22Rv1 (cell line): ENCODE data around the gene STAB1.

ENCODE experiments used
- CTCF ChIP-seq: fragments of 450-650 bp; IDR thresholded peaks from 2 replicates; pipeline ENCODE4 v1.5.1; 2017; ENCODE audit warnings: mild to moderate bottlenecking
- ZFX ChIP-seq: fragments of 450-650 bp; IDR thresholded peaks from 2 replicates; pipeline ENCODE4 v1.6.1; 2017; ENCODE audit warnings: antibody characterized with exemption, borderline replicate concordance

- no peak; the same call in 1 of the 2 replicates for TF ChIP-seq CTCF
- no peak for TF ChIP-seq ZFX
Measured at GRCh38 chr3:52536369-52537164, 41.4 kb downstream of the STAB1 start, which contains the start of gene UQCC5.
